HFFc6 (cell line): ENCODE data around the gene PPAN. TPM values are rescaled to one million over a fixed set of nuclear protein-coding genes. Genes with fewer than 3 reads are reported as not detected.
A peak's percentile ranks its signal among the peaks of the same experiment; 100 is the strongest.

Experiments used
- DNase-seq: peaks from one replicate; pipeline ENCODE4 v3.0.0-alpha.2; 2018
- H3K27ac Mint-ChIP-seq: 2 replicates; pipeline ENCODE4 v1.8.0; 2020; ENCODE audit warnings: mild to moderate bottlenecking, mixed read lengths
- H3K27me3 Mint-ChIP-seq: 2 replicates; pipeline ENCODE4 v1.8.0; 2021; ENCODE audit warnings: mild to moderate bottlenecking, moderate library complexity, mixed read lengths; ENCODE audit not compliant: insufficient read depth
- H3K36me3 Mint-ChIP-seq: 2 replicates; pipeline ENCODE4 v1.8.0; 2021; ENCODE audit warnings: low read depth, mixed read lengths
- H3K4me1 Mint-ChIP-seq: 2 replicates; pipeline ENCODE4 v1.8.0; 2020; ENCODE audit warnings: low read depth, mixed read lengths
- H3K4me3 Mint-ChIP-seq: 2 replicates; pipeline ENCODE4 v1.8.0; 2020; ENCODE audit warnings: mild to moderate bottlenecking, moderate library complexity, mixed read lengths
- H3K9me3 Mint-ChIP-seq: 2 replicates; pipeline ENCODE4 v1.8.0; 2020; ENCODE audit warnings: mild to moderate bottlenecking, mixed read lengths
- total RNA-seq, 6 experiments: library from RNA; stranded (reverse); fragmentation: NEBNext Ultra II Directional; extraction: Animal tissue kit (Norgen Biotek cat#: 25700); gene quantifications; 2 replicates in 1 of 6; 3 replicates in 5 of 6; pipeline ENCODE4 v1.2.3, GENCODE V29; 2021
- TF ChIP-seq, protein P1 (sequence below): fragments of 200-600 bp; sonication (generic); IDR thresholded peaks from 2 replicates; pipeline ENCODE4 v1.5.0; 2021; ENCODE audit warnings: antibody characterized with exemption, mild to moderate bottlenecking

Gene PPAN
- total RNA-seq, 6 experiments from 2014 or later: 36.4 to 42.2 (median 41.0) TPM

DNA sequence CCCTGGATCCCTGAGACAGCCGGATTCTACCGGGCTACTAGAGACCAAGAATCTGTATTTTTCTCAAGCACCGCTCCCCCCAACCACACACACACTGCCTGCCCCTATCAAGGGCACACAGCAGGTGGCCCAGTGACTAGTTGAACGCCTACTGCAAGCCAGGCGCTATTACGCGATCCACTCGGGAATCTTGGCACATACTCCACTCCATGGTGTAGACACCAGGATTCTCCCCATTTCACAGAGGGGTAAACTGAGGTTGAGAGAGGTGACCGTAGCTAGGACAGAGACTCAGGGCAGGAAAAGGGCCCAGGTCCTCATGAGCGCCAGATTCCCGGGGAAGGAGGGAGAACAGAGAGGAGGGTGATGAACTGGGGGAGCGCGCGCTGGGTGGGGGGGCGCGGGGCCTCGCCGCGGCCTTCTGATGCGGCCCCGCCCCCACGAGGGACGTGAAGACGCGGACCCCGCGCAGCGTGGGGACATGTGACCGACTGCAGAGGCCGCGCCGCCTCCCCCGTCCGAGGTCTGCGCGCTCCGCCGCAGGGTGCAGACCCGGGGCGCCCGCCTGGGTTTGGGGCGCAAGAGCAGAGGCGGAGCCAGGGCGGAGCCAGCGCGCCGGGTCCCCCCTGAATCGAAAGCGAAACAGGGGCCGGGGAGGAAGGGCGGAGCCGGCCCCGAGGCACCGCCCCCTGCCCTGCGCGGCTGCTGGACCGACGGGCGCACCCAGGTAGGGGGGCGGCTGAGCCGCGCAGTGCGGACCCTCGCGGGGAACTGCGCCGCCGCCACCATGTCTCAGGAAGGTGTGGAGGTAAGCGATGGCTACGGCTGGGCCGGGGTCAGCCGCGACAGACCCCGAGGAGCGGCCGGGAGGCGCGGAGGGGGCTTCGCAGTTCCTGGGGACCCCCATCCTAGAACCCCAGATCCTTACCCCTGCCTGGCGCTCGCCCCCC lies 20.2 kb upstream of the PPAN start, which contains the start of gene SHFL:
SHFL (plus strand) TSS at position 677 of the 950 bp plus-strand sequence; CDS start at position 788, 111 bp downstream.
- no peaks in the 10 kb centered on the region for H3K4me1 Mint-ChIP-seq
- DNase-seq: peak; percentile 27
- no peaks in the 10 kb centered on the region for H3K9me3 Mint-ChIP-seq
- H3K27me3 Mint-ChIP-seq: peaks cover 4% of the 10 kb centered on the region
- H3K4me3 Mint-ChIP-seq: peak within 1 kb of the TSS; percentile 85
- peak within 1 kb of the TSS; percentile 65 for H3K27ac Mint-ChIP-seq
- peaks cover 5% of the 10 kb centered on the region for H3K36me3 Mint-ChIP-seq
- TF ChIP-seq, protein P1, sequence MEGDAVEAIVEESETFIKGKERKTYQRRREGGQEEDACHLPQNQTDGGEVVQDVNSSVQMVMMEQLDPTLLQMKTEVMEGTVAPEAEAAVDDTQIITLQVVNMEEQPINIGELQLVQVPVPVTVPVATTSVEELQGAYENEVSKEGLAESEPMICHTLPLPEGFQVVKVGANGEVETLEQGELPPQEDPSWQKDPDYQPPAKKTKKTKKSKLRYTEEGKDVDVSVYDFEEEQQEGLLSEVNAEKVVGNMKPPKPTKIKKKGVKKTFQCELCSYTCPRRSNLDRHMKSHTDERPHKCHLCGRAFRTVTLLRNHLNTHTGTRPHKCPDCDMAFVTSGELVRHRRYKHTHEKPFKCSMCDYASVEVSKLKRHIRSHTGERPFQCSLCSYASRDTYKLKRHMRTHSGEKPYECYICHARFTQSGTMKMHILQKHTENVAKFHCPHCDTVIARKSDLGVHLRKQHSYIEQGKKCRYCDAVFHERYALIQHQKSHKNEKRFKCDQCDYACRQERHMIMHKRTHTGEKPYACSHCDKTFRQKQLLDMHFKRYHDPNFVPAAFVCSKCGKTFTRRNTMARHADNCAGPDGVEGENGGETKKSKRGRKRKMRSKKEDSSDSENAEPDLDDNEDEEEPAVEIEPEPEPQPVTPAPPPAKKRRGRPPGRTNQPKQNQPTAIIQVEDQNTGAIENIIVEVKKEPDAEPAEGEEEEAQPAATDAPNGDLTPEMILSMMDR: no peak

DNA sequence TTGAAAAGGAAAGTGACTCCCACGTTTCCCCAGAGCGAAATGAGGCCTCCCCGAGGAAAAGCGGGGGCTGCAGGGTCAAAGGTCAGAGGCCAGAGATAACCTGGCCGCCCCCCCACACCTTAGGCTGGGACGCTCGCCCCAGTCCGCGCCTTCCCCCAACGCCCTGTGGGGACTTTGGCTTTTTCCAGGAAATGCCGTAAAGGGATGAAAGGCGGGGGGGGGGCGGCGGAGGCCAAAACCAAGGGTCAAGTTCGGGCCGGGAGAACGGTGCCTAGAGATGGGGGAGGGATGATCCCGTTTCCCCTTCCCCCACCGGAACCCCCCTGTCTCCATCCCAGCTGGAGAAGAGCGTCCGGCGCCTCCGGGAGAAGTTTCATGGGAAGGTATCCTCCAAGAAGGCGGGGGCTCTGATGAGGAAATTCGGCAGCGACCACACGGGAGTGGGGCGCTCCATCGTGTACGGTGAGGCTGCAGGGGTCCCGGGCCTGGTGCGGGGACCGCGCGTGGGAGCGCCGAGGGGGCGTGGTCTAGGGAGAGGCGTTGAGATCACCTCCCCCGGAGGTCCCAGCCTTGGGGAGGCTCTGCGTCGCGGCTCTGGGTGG lies 19.5 kb upstream of the PPAN start:
- peaks cover 4% of the 10 kb centered on the region; the same call in 1 of the 2 replicates for H3K27me3 Mint-ChIP-seq
- no peaks in the 10 kb centered on the region for H3K9me3 Mint-ChIP-seq
- TF ChIP-seq, protein P1: no peak
- peaks cover 7% of the 10 kb centered on the region for H3K36me3 Mint-ChIP-seq
- peak overlapping the region; percentile 85 for H3K4me3 Mint-ChIP-seq
- no peaks in the 10 kb centered on the region for H3K4me1 Mint-ChIP-seq
- H3K27ac Mint-ChIP-seq: no peak overlapping the region
- no peak for DNase-seq

DNA sequence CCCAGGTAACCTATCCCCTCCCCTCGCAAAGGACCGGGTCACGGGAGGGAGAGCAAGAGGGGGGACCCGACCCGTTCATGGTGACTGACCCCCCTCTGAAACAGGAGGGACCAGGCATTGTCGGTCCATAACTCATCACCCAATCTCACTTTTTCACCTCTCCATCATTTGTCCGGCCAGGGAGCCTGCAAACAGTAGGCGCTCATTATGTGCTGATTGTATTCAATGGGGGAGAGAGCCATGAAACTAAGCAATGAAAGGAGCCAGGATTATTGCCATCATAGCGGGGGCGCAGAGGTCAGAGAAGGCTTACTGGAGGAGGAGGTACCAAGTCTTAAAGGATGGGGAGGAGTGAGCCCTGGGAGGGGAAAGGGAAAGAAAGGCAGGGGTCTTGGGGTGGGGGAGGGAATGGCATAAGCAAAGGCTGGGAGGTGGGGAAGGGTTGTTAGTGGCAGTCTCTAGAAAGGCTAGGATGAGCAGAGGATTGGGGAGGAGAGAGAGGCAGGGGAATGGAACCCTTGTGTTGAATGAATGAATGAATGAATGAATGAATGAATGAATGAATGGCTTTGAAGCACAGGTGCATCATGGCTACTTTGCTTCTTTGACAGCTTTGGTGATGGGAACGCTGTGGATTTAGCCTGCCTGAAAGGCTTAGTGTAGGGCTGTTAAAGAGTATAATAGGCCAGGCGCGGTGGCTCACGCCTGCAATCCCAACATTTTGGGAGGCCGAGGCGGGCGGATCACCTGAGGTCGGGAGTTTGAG lies 18.7 kb upstream of the PPAN start:
- Mint-ChIP-seq H3K27me3 (peaks cover 4% of the 10 kb centered on the region), H3K36me3 (peaks cover 11% of the 10 kb centered on the region), H3K9me3 (no peaks in the 10 kb centered on the region), H3K4me1 (no peaks in the 10 kb centered on the region), H3K27ac (no peak overlapping the region), H3K4me3 (peak overlapping the region; percentile 85; the same call in 1 of the 2 replicates)
- TF ChIP-seq, protein P1: no peak
- no peak for DNase-seq

DNA sequence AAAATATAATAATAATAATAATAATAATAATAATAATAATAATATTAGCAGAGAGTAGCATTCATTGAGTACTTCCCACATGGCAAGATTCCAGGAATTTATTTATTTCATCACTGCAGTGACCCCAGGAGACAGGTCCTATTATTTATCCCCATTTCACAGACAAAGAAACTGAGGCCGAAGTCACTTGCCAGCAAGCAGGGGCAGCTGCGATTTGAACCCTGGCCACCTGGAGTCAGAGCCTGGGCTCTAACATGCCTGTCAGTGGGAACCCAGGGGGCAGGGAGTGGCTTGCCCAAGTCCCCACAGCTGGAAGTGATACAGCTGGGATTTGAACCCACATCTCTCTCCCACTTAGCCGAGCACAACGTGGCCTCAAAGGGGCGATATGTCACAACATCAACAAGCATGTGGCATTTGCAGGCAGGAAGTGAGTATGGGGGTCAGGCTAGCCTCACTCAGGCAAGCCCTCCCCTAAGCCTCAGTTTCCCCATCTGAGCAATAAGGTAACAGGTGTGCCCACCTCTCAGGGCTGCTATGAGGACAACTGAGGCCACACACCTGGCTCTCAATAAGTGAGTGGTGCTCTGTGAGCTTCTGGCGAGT lies 17.1 kb upstream of the PPAN start:
- TF ChIP-seq, protein P1: no peak
- H3K4me1 Mint-ChIP-seq: no peaks in the 10 kb centered on the region
- H3K27ac Mint-ChIP-seq: no peak overlapping the region
- H3K36me3 Mint-ChIP-seq: peaks cover 26% of the 10 kb centered on the region
- peaks cover 3% of the 10 kb centered on the region for H3K27me3 Mint-ChIP-seq
- DNase-seq: no peak
- H3K4me3 Mint-ChIP-seq: no peak overlapping the region
- no peaks in the 10 kb centered on the region for H3K9me3 Mint-ChIP-seq

DNA sequence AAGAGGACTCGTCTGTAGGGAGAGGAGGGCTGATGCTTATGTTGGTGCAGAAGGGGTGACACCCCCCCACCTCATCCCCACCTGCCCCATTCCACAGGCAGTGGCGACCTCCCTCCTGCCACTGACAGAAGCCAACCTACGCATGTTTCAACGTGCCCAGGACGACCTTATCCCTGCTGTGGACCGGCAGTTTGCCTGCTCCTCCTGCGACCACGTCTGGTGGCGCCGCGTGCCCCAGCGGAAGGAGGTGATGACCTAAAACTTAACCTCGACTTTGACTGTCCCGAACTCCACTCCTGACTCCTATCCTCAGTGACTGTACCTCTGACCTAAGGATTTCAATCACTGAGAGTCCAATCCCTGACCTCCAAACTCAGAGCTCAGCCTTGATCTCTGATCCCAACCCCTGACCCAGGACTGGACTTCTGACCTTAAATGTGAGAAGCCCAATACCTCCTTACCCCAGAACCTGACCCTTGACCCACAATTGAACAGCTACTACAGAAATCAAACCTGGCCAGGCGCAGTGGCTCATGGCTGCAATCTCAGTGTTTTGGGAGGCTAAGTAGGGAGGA lies 16.3 kb upstream of the PPAN start:
- peaks cover 26% of the 10 kb centered on the region for H3K36me3 Mint-ChIP-seq
- H3K9me3 Mint-ChIP-seq: no peaks in the 10 kb centered on the region
- DNase-seq: no peak
- TF ChIP-seq, protein P1: no peak
- no peaks in the 10 kb centered on the region for H3K4me1 Mint-ChIP-seq
- no peaks in the 10 kb centered on the region; the same call in 1 of the 2 replicates for H3K27me3 Mint-ChIP-seq
- H3K27ac Mint-ChIP-seq: no peak overlapping the region
- no peak overlapping the region for H3K4me3 Mint-ChIP-seq
